Measurements from ENCODE around the gene SSNA1.

Gene SSNA1

DNA sequence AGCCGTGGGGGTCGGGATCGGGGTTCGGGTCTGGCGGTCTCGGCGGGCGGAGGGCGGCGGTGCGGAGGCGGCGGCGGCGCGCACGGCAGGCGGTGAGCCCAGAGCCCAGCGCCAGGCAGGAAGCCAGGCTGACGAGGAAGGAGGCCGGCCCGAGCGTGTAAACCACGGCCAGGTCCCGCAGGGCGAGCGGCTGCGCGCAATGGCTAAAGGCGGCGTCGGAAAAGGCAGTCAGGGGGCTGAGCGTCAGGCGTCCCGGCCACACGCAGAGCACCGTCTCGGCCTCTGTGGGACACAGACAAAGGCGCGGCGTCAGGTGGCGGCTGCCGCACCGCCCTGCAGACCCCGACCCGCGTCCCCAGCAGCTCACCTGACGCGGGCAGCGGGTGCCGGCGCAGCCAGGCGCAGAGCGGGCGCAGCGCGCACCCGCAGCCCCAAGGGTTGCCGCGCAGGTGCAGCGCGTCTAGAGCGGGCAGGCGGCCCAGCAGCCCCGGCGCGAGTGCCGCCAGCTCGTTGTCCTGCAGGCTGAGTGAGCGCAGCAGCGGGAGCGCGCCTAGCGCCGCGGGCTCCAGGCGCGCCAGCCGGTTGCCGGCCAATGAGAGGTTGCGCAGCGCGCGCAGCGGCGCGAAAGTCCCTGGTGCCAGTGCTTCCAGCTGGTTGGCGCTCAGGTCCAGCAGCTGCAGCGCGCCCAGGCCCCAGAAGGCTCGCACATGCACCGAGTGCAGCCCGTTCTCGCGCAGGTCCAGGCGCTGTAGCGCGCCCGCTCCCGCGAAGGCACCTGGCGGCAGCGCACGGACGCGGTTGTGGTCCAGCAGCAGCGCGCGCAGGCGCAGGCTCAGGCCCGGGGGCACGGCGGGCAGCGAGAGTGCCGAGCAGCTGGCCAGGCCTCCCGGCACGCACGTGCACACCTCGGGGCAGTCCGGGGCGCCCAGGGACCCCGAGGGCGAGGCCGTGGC lies 19.3 kb upstream of the SSNA1 start:
- DNase-seq = peak; percentile 82

DNA sequence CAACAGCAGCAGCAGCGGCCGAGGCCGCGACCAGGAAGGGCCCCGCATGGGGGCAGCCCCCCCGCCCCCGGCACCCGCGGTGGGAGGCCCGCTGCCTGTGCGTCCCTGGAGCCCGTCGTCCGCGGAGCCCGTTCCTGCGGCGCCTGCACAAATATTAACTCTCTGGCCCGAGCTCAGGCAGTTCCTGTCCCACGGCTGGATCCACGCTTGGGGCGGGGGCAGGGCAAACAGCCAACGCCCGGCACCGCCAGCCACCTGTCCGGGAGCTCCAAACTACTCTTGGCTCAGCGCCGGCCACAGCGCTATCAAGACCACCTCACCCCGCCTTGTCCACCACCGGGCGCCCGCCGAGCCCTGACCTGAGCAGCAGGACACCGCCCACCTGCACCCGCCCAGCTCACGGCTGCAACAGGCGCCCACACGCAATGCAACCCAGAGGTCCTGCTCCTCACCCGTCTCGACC lies 18.5 kb upstream of the SSNA1 start, which contains the start of gene LRRC26:
LRRC26 (minus strand) TSS at position 156 of the 463 bp plus-strand sequence; CDS start at position 48, 108 bp downstream.
- DNase-seq = no peak

DNA sequence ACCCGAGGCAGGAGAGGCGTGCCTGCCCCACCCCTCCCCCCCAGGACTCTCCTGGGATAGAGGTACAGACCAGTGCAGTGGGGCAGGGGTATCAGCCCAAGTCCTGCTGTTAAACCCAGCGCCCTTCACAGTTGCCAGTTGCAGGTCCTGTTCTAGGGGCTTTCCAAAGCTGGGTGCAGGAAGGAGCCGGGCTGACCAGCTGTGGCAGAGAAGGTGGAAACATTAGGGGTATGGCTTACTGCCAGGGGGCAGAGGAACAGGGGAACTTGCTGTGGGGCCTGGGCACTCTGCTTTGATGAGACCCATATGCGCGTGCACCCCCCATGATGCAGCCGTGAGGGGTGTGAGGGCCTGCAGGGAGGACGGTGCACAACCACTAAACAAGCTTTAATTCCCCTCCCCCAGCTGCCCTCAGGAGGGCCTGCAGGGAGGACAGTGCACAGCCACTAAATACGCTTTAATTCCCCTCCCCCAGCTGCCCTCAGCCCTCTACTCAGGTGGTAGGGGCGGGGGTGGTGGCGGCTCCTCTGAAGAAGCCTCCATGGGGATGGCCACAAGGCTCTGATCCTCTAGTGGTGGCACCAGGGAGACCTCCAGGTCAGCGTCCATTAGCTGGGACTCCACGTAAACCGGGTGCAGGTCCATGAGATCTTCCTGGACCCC lies 17.9 kb upstream of the SSNA1 start:
- no peak for DNase-seq

DNA sequence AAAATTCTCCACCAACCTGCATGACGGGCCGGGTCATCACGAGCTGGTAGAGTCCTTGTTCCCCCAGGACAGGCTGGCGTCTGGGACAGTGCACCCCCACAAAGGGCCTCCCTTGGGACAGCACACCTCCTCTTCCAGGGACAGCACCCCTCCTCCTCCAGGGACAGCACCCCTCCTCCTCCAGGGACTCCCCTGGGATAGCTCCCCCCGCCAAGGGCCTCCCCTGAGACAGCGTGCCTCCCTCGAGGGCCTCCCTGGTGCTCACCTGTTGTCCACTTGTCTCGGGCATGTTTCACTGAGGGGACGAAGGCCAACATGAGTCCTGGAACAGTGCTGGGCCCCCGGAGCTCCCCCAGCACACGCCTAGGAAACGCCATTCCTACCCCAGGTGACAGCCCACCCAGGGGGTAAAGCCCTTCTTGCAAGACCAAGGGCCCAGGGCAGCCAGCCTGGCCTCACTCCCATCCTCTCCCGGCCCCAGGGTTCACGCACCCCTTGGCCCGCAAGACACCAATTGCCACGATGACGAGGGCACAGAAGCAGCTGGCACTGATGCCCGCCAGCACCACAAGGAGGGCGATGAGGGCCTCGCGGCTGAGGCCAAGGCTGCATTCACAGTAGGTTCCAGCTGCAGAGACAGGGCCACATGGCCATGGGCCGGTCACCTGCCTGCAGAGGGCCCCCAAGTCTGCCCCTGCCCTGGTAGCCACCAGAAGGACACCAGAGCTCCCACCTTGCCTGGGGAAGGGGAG lies 17.2 kb upstream of the SSNA1 start:
- DNase-seq = no peak

DNA sequence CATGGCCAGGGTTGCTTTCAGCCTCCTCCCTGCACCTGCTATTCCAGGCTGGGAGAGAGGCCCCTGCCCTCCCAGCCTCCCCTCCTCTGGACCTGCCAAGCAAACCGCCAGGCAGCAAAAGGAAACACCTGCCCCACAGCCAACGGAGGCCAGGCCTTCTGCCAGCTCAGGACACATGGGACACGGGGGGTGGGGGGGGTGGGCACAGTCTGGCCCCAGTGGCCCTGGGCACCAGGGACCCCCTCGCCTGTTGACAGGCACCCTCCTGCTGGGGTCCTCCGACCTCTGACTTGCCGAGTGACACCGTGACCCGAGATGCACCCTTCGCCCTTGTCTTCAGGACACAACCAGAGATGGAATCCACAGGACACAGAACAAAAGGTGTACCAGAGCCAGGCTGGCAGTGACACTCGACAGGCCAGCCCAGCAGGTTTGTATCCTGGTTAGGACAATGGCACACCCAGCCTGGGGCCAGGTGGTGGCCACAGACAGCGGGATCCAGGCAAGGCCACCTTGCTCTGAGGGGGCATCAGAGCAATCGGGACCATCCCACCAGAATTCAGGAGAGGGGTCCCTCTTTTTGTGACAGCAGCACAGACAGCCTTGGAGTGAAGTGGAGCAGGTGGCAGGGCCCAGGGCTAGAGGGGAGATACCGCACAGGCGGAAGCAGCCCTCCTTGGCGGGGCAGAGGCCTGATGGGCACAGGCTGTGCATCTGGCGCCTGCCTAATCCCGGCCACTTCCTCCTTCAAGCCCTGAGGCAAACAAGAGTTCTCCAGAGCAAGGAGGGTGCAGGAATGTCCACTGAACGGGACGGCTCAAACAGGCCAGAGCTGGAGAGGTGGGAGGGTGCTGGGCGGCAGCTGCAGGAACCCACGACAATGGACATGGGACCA lies 15.3 kb upstream of the SSNA1 start:
- DNase-seq = no peak

DNA sequence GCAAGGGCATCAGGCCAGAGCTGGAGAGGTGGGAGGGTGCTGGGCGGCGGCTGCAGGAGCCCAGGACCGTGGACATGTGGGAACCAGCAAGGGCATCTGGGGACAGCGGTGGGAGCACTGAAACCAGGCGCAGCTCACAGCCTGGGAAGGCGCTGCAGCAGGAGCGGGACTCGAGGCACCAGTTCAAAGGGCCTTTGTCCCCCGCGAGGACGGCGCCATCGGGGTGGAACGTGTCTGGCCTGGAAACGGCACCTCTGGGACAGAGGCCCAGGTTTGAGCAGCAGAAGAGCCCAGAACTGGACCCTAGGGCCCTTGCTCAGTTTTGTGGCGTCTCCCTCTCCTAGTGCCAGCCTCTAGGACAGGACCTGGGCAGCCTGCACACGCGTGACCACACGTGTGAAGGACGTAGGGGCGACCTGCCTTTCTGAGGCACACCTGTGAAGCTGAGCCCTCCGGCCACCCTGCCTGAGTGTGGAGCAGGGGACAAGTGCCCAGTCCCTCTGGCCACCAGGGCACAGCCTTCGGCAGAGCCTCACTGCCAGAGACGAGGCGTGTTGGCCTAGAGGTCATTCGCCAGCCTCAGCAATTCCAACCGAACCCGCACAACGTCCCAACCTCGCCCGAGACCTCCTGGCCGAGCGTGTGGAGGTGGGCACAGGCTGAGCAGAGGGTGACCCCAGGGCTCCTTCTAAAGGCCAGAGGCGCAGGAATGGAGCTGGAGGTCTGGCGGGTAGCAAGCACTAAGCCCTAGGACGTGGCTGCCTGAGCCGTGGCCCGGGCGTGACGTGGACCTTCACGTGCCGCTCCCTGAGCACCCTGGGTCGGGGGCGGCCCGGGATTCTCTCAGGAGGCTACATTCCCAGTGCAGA lies 14.4 kb upstream of the SSNA1 start:
- DNase-seq = no peak

DNA sequence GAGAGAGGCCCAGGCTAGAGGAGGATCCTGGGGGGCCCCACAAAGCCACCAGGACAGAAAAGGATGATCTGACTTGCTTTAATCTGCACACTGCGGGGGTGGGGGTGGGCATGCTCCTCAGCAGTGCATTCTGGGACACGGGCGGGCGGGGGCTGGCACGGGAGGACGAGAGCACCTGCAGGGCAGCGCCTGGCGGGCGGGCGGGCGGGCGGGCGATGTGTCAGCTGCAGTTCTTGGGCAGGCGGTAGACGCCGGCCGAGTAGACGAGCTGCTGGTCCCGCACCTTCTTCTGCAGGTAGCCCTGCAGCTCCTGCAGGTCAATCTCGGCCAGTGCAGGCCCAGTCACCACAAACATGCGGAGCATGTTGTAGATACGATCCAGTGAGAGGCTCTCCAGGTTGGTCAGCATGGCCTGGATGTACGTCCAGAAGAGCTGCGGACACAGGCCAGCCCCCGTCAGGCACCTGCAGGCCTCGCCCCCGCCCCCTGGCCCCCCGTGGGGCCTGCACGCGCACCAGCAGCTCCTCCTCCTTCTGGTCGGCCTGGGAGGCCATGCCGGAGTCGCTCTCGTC lies 13.7 kb upstream of the SSNA1 start:
- DNase-seq = no peak

DNA sequence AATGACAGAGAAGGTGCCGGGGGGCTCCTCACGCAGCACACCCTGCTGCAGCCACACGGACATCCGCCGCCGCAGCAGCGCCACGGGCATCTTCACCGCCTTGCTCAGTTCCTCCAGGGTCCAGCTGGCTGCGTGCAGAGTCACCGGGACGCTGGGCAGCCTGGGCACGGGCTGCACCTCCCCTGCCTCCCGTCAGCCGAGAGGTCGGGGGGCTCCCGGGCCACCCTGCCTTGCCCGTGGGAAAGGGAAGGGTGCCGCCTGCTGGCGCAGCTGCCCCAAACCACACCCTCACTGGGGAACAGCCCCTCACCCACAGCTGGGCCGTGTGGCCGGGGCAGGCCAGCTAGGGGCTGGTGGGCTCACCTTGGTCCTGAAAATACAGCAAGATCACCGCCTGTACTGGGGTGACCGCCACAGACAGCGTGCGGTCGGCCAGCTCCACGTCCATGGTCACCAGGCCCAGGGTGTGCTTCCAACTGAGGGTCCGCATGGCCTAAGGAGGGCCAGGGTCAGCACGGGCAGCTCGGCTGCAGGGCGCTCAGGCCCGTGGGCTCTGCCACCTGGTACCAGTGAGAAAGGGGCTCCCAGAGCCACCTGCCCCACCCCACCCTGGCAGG lies 13.0 kb upstream of the SSNA1 start:
- no peak for DNase-seq

DNA sequence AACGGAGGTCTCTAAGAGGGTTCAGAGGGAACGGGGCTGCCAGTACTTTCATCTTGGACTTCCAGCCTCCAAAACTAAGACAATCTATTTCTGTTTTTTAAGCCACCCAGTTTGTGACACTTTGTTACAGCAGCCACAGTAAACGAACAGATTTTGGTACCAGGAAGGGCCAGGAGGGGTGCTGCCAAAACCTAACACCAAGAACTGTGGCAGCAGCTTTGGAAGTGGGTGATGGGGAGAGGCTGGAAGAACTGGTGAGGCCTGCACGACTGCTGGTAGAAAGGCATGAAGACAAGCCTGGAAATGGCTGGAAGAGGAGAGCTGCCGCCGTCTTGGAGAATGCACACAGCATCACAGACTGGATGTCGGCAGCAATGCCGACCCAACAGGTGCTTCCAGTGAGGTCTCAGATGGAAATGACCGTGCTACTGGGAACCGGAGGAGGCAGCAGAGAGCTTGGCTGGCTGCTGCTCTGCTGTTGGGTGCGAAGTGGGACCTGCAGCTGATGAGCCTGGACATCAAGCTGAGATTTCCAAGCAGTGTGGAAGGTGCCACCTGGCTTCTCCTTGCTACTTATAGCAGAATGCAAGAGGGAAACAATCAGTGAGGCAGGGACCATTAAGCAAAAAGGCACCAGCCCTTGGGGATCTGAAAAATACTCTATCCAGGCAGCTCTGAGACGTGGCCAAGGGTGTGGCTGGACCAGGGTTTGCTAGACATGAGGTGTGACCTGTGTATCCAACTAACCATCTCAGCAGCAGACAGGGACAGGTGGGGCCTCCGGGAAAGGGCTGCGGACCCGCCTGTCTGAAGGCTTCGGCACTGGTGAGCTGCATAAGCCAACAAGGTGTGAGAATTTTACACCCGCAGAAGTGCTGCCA lies 11.9 kb upstream of the SSNA1 start:
- peak; percentile 15 for DNase-seq

DNA sequence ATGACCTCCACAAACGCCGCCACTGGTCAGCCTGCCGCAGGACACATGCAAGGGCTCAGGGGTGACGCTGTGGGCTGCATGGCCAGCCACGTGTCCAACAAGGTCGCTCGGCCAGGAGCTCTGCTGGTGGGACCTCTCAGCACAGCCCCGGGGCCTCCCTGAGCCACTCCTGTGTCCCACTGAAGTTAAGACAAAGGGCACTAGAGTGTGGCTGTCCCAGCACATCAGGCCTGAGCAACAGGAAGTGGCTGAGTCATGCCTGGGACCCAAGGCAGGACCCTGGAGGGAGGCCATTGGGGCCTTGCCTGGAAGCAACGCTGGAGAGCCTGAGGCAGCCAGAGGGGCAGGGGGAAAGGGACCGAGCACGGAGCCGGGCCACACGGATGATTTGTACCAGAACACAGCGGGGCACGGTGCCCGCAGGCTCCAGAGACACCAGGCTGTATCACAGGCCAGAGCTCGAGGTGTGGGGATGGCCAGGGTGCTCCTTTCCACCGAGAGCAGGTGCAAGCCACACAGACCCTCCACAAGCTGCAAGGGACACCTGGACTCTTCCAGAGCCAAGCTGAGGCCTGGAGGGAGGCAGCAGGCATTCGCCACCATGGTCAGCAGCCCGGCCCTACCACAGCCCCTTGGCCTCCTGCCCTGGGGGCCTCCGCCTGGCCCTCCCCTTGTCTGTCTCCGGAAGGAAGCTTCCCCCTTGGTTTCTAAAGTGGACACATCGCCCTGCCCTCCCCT lies 10.1 kb upstream of the SSNA1 start:
- DNase-seq = no peak

DNA sequence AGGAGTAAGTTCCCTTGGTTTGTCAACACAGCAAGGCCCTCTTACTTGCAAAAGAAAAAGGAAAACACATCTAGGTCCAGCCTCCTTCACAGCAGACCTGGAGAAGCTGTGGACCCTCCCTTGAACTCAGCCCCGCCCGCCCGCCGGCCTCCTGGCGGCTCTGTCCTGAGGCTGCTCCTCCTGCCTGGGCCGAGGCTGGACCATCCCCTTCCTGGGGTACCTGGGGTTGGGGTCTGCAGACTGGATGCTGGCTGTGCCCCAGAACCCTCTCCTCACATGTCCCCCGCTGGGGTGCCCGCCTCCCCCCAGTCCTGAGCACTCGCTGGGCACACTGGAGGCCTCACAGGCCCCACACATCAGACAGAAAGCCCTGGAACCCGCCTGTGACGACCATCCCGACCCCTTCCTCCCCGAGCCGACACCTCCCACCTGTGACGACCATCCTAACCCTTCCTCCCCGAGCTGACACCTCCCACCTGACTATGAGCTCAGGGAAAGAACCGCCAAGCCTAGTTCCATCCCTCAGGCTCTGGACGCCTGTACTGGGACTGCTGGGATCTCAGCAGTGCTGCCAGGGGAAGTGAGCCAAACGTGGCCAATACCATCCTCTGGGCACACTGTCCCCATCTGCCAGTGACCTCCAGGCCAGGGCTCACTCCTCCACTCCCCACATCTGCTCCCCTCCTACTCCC lies 9.4 kb upstream of the SSNA1 start:
- no peak for DNase-seq

DNA sequence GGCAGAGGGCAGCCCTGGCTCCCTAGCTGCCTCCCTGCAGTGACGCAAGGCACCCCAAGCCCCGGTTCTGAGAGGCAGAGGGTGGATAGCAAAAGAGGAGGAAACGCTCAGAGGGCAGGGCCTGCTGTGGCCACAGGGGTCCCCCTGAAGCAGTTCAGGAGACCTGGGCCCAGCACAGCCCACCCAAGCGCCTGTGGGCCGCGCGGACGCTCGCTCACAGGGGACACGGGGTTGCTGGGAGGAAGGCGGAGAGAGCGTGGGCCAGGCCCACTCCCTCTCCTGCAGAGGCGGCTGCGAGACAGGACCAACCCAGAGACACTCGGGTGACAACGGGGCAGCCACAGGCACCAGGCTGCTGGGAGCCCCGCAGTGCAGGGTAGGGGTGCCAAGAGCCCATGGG lies 8.7 kb upstream of the SSNA1 start:
- no peak for DNase-seq

DNA sequence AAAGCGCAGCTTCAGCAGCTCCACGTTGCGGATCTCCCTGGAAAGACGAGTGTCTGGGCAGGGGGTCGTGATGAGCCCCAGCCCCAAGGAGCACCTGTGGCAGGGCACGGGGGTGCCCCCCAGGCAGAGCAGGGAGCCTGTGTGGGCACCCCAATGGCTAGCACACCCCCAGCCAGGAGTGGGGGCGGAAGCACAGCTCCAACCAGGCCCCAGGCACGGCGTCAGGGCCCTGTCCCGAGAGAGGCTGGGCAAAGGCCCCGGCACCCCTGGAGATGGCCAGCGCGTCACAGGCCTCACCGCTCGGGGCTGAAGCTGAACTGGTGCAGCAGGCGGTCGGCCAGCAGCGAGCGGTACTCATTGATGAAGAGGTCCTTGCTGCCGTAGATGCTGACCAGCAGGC lies 8.0 kb upstream of the SSNA1 start:
- DNase-seq = no peak

DNA sequence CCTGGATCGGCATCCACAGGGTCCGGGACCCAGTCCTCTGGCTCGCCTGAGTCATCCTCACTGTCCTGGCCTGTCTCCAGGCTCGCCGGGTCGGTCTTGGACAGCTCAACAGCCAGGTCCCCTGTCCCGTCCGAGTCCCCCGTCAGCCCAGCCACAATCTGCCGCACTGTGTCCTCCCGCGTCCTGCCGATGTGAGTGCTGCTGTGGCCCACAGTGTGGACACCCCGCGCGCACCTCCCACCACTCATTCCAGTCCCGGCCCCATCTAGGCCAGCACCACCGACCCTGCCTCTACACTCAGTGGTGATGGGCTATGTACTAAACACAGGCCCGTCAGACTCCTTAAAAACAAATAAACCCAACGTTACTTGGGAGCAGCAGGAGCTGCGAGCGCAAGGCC lies 6.8 kb upstream of the SSNA1 start:
- DNase-seq = no peak

DNA sequence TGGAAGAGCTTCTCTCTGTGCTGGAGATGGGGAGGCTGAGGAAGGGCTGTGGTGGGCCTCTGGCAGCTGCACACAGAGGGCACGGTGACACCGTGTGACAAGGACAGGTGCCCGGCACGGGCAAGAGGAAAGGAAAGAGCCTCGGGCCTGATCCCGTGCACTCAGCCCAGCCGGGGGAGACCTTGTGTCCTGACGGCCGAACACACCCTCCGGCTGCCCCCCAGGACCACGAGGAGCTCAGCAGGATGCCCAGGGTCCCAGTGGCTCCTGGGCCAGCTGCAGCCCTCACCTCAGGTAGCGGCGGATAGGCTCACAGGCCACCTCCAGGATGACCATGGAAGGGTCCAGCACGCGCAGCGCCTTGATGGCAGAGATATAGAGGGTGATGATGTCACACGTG lies 5.6 kb upstream of the SSNA1 start:
- DNase-seq = no peak

DNA sequence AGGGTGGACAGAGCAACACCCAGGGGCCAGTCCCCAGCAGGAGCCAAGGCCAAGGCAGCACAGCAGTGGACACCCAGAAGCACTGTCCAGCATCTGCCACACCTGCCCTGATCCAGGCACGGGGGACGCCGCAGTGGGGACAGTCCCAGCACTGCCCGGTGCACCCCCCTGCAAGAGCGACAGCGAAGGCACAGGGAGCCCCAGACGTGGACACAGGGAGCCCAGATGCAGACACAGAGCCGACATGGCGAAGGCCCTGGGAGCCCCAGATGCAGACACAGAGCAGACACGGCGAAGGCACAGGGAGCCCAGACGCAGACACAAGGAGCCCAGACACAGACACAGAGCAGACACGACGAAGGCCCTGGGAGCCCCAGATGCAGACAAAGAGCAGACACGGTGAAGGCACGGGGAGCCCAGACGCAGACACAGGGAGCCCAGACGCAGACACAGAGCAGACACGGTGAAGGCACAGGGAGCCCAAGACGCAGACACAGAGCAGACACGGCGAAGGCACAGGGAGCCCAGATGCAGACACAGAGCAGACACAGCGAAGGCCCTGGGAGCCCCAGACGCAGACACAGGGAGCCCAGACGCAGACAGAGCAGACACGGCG lies 4.4 kb upstream of the SSNA1 start:
- DNase-seq = no peak

DNA sequence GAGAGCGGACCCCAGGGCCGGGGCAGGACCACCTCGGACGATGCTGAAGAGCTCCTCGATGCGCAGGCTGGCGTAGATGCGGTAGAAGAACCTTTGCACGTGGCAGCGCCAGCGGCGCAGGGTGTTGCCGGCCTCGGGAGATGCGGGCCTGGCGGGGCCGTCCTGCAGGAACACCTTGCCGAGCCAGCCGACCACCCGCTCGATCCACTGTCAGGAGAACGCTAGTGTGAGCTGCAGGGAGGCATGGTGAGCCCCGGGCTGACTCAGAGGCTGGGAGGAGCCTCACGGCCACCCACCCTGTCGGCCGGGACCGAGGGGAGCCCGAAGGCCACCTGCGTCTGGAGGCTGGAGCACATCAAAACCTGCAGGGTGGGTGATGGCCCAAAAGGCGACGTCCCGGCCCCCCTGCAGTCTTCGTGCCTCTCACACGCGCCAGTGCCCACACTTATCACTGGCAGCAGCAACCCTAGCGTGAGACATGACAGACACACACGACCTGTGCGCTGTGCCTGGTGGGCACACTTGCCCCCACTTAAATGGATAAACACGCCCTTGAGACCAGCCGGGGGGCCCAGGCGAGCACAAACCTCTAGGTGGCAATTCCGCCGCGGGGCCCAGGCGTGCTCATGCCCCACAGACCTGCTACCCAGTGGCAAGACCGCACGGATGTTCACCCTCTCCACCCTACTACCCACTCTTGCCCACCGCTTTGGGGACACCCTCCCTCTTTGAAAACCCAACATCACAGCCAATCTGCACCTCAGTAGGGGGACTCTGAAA lies 3.4 kb upstream of the SSNA1 start:
- DNase-seq = no peak

Measured in NCI-H1092 (cell line).